GM10248 (cell line): ENCODE data around the gene RNPC3.
"Not testable (repeated sequence)": the region's sequence is repeated elsewhere in the genome, so short reads cannot be mapped to it uniquely, and the experiment has no call there.

ENCODE experiments used
- CTCF ChIA-PET: fragments of 300-600 bp; sonication (Branson Sonifier 250); formaldehyde crosslinking; extraction: SDS; loops from one replicate; lab custom pipeline; 2021; ENCODE audit warnings: antibody characterized with exemption; lab: Yijun Ruan, JAX
- POLR2A ChIA-PET: fragments of 350-650 bp; sonication (Branson Sonifier 250); formaldehyde crosslinking; extraction: SDS; loops from one replicate; lab custom pipeline; 2020; ENCODE audit warnings: antibody characterized with exemption; lab: Yijun Ruan, JAX
- DNase-seq: peaks from one replicate; pipeline ENCODE4 v3.0.0; 2012; ENCODE audit errors: extremely low spot score
- CTCF ChIP-seq: IDR thresholded peaks from 2 replicates; pipeline ENCODE4 v1.5.1; 2012; ENCODE audit warnings: mild to moderate bottlenecking, low read depth; ENCODE audit errors: extremely low read depth, missing control alignments, control extremely low read depth

RNPC3 gene

DNA sequence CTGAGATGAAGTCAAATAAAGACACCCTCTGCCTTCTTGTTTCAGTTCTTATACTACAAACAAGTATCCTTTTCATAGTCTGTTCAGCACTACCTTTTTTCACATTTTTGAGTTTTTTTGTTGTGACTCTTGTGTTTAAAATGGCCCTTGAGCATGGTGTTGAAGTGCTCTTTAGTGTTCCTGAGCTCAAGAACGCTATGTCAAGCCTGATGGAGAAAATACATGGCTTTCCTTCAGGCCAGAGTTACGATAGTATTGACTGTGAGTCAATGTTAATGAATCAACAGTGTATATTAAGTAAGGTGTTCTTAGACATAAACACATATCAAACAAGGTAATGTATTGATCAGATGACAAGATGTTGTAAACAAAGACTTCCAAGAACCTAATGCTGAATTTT, 12.7 kb downstream of the RNPC3 start:
- CTCF ChIA-PET = no interaction called here

GRCh38 chr1:103541431-103541830, 15.9 kb downstream of the RNPC3 start:
- ChIA-PET POLR2A (no interaction called here), CTCF (interaction anchor here (1.3 kb wide), 2 partner anchors 9 to 27 kb away, joined by 3 to 4 read pairs; no protein-coding TSS in a partner anchor)
- TF ChIP-seq CTCF = no peak
- no peak for DNase-seq

More for the DNA sequence above, 12.7 kb downstream of the RNPC3 start:
- no peak for DNase-seq
- no peak for TF ChIP-seq CTCF
- POLR2A ChIA-PET = no interaction called here

DNA sequence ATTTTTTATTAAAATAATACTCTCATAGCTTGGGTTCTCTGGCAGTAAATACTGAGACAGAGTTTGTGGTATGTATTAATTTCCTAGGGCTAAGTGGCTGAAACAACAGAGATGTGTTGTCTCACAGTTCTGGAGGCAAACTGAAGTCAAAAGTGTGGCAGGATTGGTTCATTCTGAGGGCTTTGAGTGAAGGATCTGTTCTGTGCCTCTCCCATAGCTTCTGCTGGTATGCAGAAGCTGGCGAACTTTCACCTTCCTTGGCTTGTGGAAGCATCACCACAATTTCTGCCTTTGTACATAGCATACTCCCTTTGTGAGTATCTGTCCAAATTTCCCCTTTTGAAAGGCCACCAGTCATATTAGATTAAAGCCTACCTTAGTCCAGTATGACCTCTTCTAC, 21.0 kb downstream of the RNPC3 start:
- CTCF ChIA-PET = no interaction called here
- DNase-seq = no peak
- TF ChIP-seq CTCF = no peak
- POLR2A ChIA-PET = no interaction called here

GRCh38 chr1:103547840-103548239, 22.3 kb downstream of the RNPC3 start:
- no peak for TF ChIP-seq CTCF
- POLR2A ChIA-PET = no interaction called here
- CTCF ChIA-PET = interaction anchor here (2.2 kb wide), 1 partner anchor 15 kb away, joined by 5 read pairs; no protein-coding TSS in a partner anchor
- DNase-seq = no peak

- no peak for DNase-seq
- ChIA-PET POLR2A (no interaction called here), CTCF (no interaction called here)
- TF ChIP-seq CTCF = no peak
These were observed 34.9 kb downstream of the RNPC3 start for GRCh38 chr1:103560427-103560826.

DNA sequence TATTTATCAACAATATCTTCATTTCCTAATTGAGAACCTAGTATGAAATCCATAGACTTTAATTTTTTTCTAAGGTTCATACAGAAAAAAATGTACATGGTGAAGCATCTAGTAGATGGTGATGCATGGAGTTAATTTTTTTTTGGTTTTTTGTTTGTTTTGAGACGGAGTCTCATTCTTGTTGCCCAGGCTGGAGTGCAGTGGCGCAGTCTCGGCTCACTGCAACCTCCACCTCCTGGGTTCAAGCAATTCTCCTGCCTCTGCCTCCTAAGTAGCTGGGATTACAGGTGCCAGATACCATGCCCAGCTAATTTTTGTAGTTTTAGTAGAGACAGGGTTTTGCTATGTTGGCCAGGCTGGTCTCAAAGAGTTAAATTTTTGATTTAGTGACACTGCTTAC, 35.6 kb downstream of the RNPC3 start:
- DNase-seq, CTCF ChIA-PET, POLR2A ChIA-PET: not testable (repeated sequence)

DNA sequence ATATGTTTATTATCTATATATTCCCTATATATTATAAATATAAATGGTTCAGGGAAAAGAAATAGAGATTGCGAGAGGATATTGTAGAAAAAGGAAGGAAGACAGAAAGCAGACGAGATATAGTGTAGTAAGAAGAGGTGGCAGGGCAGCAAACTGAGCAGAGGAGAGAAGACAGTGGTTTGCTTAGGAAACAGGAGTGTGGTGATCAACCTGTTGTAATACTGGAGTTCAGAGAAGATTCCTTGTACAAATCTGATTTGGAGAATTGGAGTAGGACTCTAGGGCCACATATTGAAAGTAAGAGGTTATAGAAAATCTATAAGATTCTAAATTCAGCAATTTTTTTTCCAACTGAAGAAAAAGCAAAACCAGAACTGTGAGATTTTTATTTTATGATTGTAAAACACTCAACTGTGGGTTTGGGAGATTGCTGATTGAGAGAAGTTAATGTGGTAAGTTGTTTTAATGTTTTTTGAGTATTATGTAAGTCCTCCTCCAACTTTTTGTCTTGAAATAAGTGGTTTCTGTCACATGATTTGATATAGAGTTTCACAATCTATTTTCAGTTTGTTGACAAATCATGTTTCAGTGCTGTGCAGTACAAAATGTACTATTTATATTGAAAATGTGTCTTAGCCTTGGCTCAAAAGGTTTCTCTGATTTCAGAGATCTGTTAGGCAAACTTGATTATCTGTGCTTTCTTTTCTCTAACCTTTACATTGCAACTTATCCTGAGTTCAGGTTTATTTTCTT, 36.3 kb downstream of the RNPC3 start:
- ChIA-PET CTCF (no interaction called here), POLR2A (no interaction called here)
- no peak for TF ChIP-seq CTCF
- peak; percentile 8 for DNase-seq
